Testis (tissue), 2 donors: ENCODE measurements around the gene DDAH1.

Experiments
- CTCF ChIP-seq, 3 experiments: fragments of 450-650 bp in 2 of 3; fragments of 200-600 bp in 1 of 3; sonication (generic) in 1 of 3; IDR thresholded peaks; one replicate each; pipeline ENCODE4 v1.5.1; 2016 to 2019; ENCODE audit warnings: antibody characterized with exemption in 3 of 3, mild to moderate bottlenecking in 2 of 3, moderate library complexity in 1 of 3
- POLR2A ChIP-seq: fragments of 450-650 bp; IDR thresholded peaks from one replicate; pipeline ENCODE4 v1.6.1; 2017; ENCODE audit warnings: antibody characterized with exemption, mild to moderate bottlenecking, moderate library complexity

- TF ChIP-seq CTCF (IDR thresholded peaks at IDR 0.05) (no peak), POLR2A (no peak)
These were observed 175.6 kb downstream of the DDAH1 start for GRCh38 chr1:85289207-85289847.
